HG03060 (cell line): ENCODE measurements around the gene C5AR2.
"Not testable (repeated sequence)": the region's sequence is repeated elsewhere in the genome, so short reads cannot be mapped to it uniquely, and the experiment has no call there.

ENCODE experiments used
- ATAC-seq: cut with Tn5 transposase; IDR thresholded peaks from one replicate; pipeline ENCODE4 v1.9.1; 2021; ENCODE audit warnings: low read depth, moderate number of reproducible peaks; ENCODE audit not compliant: unreplicated experiment

C5AR2 gene

DNA sequence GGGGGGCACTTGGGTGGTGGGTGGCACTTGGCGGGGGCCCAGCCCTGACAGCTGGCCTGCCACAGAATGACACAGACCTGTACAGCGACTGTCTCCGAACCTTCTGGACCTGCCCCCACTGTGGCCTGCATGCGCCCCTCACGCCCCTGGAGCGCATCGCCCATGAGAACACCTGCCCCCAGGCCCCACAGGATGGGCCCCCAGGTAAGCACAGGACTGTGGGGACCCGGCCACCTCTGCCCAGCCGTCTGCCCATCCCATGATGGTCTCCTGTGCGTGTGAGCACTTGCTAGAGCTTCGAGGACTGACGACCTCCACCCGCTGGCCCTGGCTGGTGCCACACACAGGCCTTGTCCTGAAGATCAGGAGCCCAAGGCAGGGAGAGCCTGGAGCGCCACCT lies 49.1 kb downstream of the C5AR2 start:
- no peak for ATAC-seq

DNA sequence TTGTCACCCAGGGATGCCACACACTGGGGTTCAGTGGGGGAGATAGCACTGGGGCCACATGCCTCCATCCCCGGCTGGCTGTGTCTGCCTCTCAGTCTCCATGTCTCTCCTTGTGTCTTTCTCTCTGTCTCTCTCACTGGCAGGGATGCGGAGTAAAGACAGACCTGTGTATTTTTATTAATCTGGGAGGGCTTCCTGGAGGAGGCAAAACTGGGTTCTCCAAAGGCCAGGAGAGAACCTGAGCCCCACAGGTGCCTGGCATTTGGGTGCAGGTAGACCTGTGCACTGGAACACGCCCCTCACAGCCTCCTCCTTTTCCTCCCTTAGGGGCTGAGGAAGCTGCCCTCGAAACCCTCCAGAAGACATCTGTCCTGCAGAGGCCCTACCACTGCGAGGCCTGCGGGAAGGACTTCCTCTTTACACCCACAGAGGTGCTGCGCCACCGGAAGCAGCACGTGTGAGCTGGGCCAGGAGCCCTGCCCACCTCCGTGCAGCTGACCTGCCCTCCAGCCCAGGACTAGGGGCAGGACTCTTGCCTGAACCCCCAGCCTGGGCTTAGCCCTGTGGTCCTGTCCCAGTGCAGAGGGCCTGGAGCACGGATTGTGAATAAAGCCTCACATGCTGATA lies 49.8 kb downstream of the C5AR2 start:
- no peak for ATAC-seq

DNA sequence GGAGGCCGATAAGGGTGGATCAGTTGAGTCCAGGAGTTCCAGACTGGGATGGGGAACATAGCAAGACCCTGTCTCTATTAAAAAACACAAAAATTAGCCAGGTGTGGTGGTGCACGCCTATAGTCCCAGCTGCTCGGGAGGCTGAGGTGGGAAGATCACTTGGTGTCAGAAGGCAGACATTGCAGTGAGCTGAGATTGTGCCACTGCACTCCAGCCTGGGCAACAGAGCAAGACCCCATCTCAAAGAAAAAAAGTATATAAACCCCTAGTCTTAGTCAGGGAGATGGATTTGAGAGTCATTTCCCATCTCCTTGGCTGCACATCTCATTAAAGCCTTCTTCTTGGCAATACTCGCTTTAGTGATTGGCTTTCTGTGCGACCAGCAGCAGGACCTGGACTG lies 51.9 kb downstream of the C5AR2 start:
- ATAC-seq = not testable (repeated sequence)

DNA sequence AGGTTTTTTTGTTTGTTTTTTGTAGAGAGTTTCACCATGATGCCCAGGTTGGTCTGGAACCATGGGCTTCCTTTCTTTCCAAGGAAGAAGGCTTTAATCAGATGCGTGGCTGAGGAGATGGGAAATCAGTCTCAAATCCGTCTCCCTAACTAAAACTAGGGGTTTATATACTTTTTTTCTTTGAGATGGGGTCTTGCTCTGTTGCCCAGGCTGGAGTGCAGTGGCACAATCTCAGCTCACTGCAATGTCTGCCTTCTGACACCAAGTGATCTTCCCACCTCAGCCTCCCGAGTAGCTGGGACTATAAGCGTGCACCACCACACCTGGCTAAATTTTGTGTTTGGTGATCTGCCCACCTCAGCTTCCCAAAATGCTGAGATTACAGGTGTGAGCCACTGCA lies 52.6 kb downstream of the C5AR2 start:
- not testable (repeated sequence) for ATAC-seq

DNA sequence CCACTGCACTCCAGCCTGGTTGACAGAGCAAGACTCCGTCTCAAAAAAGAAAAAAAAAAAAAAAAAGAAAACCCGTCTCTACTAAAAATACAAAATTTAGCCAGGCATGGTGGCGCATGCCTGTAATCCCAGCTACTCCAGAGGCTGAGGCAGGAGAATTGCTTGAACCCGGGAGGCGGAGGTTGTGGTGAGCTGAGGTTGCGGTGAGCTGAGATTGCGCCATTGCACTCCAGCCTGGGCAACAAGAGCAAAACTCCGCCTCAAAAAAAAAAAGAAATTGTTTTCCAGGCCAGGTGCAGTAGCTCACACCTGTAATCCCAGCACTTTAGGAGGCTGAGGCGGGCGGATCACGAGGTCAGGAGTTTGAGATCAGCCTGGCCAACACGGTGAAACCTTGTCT lies 54.6 kb downstream of the C5AR2 start:
- not testable (repeated sequence) for ATAC-seq

DNA sequence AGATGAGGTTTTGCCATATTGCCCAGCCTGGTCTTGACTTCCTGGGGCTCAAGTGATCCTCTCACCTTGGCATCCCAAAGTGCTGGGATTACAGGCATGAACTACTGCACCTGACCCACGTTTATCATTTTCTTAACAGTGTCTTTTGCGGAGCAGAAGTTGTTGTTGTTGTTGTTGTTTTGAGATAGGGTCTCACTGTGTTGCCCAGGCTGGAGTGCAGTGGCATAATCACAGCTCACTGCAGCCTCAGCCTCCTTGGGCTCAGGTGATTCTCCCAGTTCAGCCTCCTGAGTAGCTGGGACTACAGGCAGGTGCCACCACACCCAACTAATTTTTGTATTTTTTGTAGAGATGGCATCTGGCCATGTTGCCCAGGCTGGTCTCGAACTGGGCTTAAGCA lies 55.6 kb downstream of the C5AR2 start:
- ATAC-seq = not testable (repeated sequence)

DNA sequence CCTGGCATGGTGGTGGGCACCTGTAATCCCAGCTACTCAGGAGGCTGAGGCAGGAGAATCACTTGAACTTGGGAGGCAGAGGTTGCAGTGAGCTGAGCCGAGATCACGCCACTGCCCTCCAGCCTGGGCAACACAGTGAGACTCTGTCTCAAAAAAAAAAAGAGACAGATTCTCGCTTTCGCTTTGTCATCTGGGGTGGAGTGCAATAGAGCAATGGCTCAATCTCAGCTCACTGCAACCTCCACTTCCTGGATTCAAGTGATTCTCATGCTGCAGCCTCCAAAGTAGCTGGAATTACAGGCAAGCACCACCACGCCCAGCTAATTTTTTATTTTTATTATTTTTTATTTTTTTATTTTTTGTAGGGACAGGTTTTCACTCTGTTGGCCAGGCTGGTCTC lies 56.7 kb downstream of the C5AR2 start:
- not testable (repeated sequence) for ATAC-seq

DNA sequence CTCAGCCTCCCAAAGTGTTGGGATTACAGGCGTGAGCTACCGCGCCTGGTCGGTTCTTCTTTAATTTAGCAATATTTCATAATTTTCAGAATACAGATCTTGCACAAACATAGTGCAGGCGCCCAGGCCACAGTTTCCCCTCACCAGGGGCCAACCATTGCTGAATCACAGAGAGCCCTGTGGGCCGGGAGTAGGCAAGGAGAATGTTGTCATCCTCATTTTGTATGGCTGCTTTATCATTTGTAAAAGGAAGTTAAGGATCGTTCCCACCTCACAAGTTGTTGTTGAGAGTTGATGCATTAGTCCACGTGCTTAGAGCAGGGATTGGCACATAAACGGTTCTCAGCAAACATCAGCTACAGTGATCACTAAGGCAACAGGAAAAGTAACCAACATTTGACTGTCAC lies 57.2 kb downstream of the C5AR2 start:
- ATAC-seq = no peak

DNA sequence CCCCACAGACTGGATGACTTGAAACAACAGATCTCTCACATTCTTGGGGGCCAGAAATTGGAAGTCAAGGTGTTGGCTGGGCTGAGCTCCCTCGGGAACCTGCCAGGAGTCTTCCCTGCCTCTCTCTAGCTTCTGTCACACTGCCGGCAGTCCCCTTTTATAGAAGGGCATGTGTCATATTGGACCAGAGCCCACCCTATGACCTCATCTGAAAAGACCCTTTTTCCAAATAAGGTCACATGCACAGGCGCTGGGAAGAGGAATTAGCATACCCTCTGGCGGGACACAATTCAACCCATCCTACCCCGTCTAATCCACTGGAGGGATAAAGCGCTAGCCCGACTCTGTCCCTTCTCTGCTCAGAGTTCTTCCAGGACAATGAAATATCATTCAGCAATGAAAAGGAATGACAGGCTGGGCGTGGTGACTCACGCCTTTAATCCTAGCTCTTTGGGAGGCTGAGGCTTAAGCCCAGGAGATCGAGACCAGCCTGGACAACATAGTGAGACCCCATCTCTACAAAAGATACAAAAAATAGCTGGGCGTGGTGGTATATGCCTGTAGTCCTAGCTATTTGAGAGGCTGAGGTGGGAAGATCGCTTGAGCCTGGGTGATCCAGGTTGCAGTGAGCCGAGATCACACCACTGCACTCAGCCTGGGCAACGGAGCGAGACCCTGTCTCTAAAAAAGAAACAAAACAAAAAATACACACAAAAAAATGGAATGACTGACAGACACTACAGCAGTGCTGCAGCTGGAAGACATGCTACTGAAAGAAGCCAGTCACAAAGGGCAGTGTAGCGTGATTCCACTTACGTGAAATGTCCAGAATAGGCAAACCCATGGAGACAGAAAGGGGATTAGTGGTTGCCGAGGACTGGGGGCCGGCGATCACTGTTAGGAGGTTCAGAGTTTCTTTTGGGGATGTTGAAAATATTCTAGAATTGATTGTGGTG lies 58.8 kb downstream of the C5AR2 start:
- no peak for ATAC-seq

DNA sequence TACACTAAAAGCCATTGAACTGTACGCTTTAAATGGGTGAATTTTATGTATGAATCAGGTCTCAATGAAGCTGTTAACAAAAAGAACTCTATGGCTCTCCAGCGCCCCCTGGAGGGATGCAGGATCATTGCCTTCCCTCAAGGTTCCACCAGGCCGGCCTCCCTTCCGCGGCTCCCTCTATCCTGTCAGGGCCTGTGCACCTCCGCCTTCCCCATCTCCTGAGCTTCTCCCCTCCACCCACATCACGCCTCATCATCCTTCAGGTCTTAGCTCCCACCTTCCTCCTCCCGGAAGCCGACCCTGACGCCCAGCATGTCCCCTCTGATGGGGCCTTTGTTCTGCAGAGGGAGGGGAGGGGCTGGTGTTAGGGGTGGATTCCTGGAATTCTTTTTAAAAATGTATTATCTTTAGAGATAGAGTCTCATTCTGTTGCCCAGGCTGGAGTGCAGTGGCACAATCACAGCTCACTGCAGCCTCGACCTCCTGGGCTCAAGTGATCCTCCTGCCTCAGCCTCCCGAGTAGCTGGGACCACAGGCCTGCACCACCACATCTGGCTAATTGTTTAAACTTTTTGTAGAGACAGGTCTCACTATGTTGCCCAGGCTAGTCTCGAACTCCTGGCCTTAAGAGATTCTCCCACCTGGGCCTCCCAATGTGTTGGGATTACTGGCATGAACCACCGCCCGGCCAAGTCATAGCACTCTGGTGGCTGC lies 59.7 kb downstream of the C5AR2 start:
- ATAC-seq = no peak
